HepG2 (cell line): ENCODE results near the gene HMGN1.

Experiments used
- MED13 ChIP-seq: sonication (generic); formaldehyde crosslinking; IDR thresholded peaks from 2 replicates; pipeline ENCODE4 v1.5.0; 2020; ENCODE audit warnings: missing genetic modification reagents
- ZNF569 ChIP-seq: sonication (generic); formaldehyde crosslinking; IDR thresholded peaks from 2 replicates; pipeline ENCODE4 v1.5.0; 2020; ENCODE audit warnings: mild to moderate bottlenecking, missing genetic modification reagents, moderate library complexity, borderline replicate concordance
- TF ChIP-seq, protein P1 (sequence below): sonication (generic); formaldehyde crosslinking; IDR thresholded peaks from 2 replicates; pipeline ENCODE4 v1.5.0; 2020; ENCODE audit warnings: mild to moderate bottlenecking, missing genetic modification reagents, moderate library complexity

DNA sequence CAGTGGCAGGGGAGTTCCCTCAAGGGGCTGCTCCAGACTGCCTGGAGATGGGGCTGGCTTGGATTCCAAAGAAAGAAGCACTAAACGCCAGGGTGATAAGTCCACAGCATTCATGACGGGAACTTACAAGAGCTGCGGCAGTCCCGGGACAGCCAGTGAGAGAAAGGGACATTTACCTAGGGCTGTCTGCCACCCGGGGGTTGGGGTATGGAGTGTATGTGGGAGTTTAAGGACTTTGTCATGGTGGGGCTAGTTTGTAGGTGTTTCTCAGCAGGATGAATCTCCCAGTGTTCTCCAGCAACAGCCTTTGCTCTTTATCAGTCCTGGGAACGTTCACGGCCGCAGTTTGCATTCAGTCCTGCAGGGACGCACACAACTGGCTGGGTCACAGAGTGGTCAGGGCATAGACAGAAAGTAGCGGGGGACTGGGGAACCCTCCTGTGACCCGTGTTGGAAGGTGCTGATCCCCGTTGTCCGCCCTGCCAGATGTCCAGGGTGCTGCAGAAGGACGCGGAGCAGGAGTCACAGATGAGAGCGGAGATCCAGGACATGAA lies 41.4 kb upstream of the HMGN1 start:
- TF ChIP-seq, protein P1, sequence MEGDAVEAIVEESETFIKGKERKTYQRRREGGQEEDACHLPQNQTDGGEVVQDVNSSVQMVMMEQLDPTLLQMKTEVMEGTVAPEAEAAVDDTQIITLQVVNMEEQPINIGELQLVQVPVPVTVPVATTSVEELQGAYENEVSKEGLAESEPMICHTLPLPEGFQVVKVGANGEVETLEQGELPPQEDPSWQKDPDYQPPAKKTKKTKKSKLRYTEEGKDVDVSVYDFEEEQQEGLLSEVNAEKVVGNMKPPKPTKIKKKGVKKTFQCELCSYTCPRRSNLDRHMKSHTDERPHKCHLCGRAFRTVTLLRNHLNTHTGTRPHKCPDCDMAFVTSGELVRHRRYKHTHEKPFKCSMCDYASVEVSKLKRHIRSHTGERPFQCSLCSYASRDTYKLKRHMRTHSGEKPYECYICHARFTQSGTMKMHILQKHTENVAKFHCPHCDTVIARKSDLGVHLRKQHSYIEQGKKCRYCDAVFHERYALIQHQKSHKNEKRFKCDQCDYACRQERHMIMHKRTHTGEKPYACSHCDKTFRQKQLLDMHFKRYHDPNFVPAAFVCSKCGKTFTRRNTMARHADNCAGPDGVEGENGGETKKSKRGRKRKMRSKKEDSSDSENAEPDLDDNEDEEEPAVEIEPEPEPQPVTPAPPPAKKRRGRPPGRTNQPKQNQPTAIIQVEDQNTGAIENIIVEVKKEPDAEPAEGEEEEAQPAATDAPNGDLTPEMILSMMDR (CRISPR knock-in tag) = no peak
- no peak for TF ChIP-seq ZNF569 (CRISPR knock-in tag)
- no peak for TF ChIP-seq MED13 (CRISPR knock-in tag)
